GM18505 (cell line): ENCODE data around the gene CUX1.
"Not testable (repeated sequence)": the region's sequence is repeated elsewhere in the genome, so short reads cannot be mapped to it uniquely, and the experiment has no call there.

ENCODE experiments used
- ATAC-seq: cut with Tn5 transposase; IDR thresholded peaks from one replicate; pipeline ENCODE4 v1.9.1; 2021; ENCODE audit not compliant: unreplicated experiment
- POLR2A ChIP-seq: IDR thresholded peaks from 4 replicates; pipeline ENCODE4 v1.6.1; 2011; ENCODE audit warnings: borderline replicate concordance; ENCODE audit not compliant: insufficient read depth, insufficient read length; ENCODE audit errors: extremely low read depth

Gene CUX1

GRCh38 chr7:101859411-101860106, 42.1 kb downstream of the CUX1 start:
- no peak for ATAC-seq
- no peak for TF ChIP-seq POLR2A

GRCh38 chr7:101860316-101861217, 43.1 kb downstream of the CUX1 start:
- no peak for ATAC-seq
- TF ChIP-seq POLR2A = no peak

- ATAC-seq = no peak
- no peak for TF ChIP-seq POLR2A
Observed at GRCh38 chr7:101861218-101861775, 43.9 kb downstream of the CUX1 start.

GRCh38 chr7:101862280-101863220, 45.1 kb downstream of the CUX1 start:
- TF ChIP-seq POLR2A = no peak
- no peak for ATAC-seq

- ATAC-seq = no peak
- no peak for TF ChIP-seq POLR2A
Observed at GRCh38 chr7:101863598-101863997, 46.2 kb downstream of the CUX1 start.

GRCh38 chr7:101864039-101864438, 46.6 kb downstream of the CUX1 start:
- no peak for TF ChIP-seq POLR2A

GRCh38 chr7:101865031-101865430, 47.6 kb downstream of the CUX1 start:
- no peak for ATAC-seq
- no peak for TF ChIP-seq POLR2A

More at GRCh38 chr7:101864039-101864438, 46.6 kb downstream of the CUX1 start:
- no peak for ATAC-seq

- no peak for TF ChIP-seq POLR2A
- ATAC-seq = no peak
Observed at GRCh38 chr7:101865455-101865854, 48.0 kb downstream of the CUX1 start.

- ATAC-seq = no peak
- TF ChIP-seq POLR2A = no peak
Observed at GRCh38 chr7:101866328-101866727, 48.9 kb downstream of the CUX1 start.

- ATAC-seq = no peak
- TF ChIP-seq POLR2A = no peak
Observed at GRCh38 chr7:101867265-101867664, 49.8 kb downstream of the CUX1 start.

GRCh38 chr7:101867681-101868080, 50.3 kb downstream of the CUX1 start:
- not testable (repeated sequence) for ATAC-seq

GRCh38 chr7:101868191-101868950, 50.9 kb downstream of the CUX1 start:
- ATAC-seq = no peak

More at GRCh38 chr7:101868191-101868950, 50.9 kb downstream of the CUX1 start:
- TF ChIP-seq POLR2A = no peak
